K562 (cell line): ENCODE measurements around the gene OR5AR1.

Experiments used
- BHLHE40 ChIP-seq: IDR thresholded peaks from 2 replicates; pipeline ENCODE4 v1.6.1; 2011; ENCODE audit warnings: low read length, improper control_type of control experiment
- MLX ChIP-seq, 2 experiments: fragments of 450-650 bp in 1 of 2; sonication (generic) in 1 of 2; formaldehyde crosslinking; conservative IDR thresholded peaks; 2 replicates each; pipeline versions ENCODE4 v1.4.0 to v1.8.1; 2020 to 2022; ENCODE audit warnings: mild to moderate bottlenecking in 1 of 2, missing genetic modification reagents in 1 of 2
- MYC ChIP-seq, 2 experiments: fragments of 250-450 bp in 1 of 2; sonication (Bioruptor Pico) in 1 of 2; IDR thresholded peaks; 2 replicates each; pipeline versions ENCODE4 v1.5.1 to v1.6.1; 2012 to 2021; ENCODE audit warnings: low read depth in 2 of 2, borderline replicate concordance in 1 of 2, improper control_type of control experiment in 1 of 2, low read length in 1 of 2, mild to moderate bottlenecking in 1 of 2, moderate library complexity in 1 of 2
- POLR2A ChIP-seq: fragments of 450-650 bp; conservative IDR thresholded peaks from 2 replicates; pipeline ENCODE4 v1.6.1; 2016
- SIRT6 ChIP-seq: IDR thresholded peaks from one replicate; pipeline ENCODE4 v1.6.1; 2012; ENCODE audit warnings: low read depth, mild to moderate bottlenecking, control low read depth, inconsistent platforms, low read length, moderate library complexity
- THAP12 ChIP-seq: fragments of 250-450 bp; sonication (Bioruptor Pico); IDR thresholded peaks from 2 replicates; pipeline ENCODE4 v1.9.0; 2021; ENCODE audit warnings: mild to moderate bottlenecking, inconsistent platforms
- ZNF740 ChIP-seq, 3 experiments: fragments of 200-800 bp in 1 of 3; sonication (Bioruptor generic) in 1 of 3; sonication (generic) in 1 of 3; formaldehyde crosslinking in 1 of 3; IDR thresholded peaks; 2 replicates each; pipeline versions ENCODE4 v1.6.1 to v1.8.0; 2016 to 2022; ENCODE audit warnings: mild to moderate bottlenecking in 2 of 3, missing compliant biosample characterization in 2 of 3, missing genetic modification characterization in 2 of 3, missing genetic modification reagents in 1 of 3

GRCh38 chr11:56663386-56663785, at the start of gene OR5AR1:
- no peak for TF ChIP-seq ZNF740 (CRISPR knock-in tag; IDR thresholded peaks at IDR 0.05)
- TF ChIP-seq ZNF740 (tag; IDR thresholded peaks at IDR 0.05), result no peak
- TF ChIP-seq MLX (CRISPR knock-in tag; conservative IDR thresholded peaks at IDR 0.05), result no peak
- TF ChIP-seq MYC (IDR thresholded peaks at IDR 0.05; ENCODE audit: low read depth, low read length), result no peak
- TF ChIP-seq MYC (CRISPR knock-in tag; IDR thresholded peaks at IDR 0.05; ENCODE audit: borderline replicate concordance, low read depth), result no peak
- TF ChIP-seq SIRT6, result no peak
- no peak for TF ChIP-seq BHLHE40
- TF ChIP-seq POLR2A, result no peak
- no peak for TF ChIP-seq THAP12 (CRISPR knock-in tag)
